Keratinocyte (primary cell): ENCODE measurements around the gene PLSCR4. TPM values are rescaled to one million over a fixed set of nuclear protein-coding genes. Genes with fewer than 3 reads are reported as not detected.

Experiments
- DNase-seq: peaks from one replicate; pipeline ENCODE4 v3.0.0-alpha.2; 2011; ENCODE audit warnings: low read depth, missing footprints, low spot score
- FAIRE-seq: peaks from 2 replicates; lab custom pipeline; 2011; peaks lifted over from hg19 to GRCh38; lab: Jason Lieb, UNC
- H2AFZ ChIP-seq: 2 replicates; pipeline ENCODE4 v1.6.0; 2012; ENCODE audit warnings: low read length, control low read depth, inconsistent platforms; ENCODE audit not compliant: control insufficient read depth
- H3K27ac ChIP-seq: 2 replicates; pipeline ENCODE4 v1.5.1; 2011; ENCODE audit warnings: low read length; ENCODE audit not compliant: control insufficient read depth, insufficient read depth
- H3K27me3 ChIP-seq: 3 replicates; pipeline ENCODE4 v1.6.0; 2011; ENCODE audit warnings: low read length; ENCODE audit not compliant: control insufficient read depth, insufficient read depth; ENCODE audit errors: extremely low read depth
- H3K36me3 ChIP-seq, 2 experiments: 2 replicates in 1 of 2; 3 replicates in 1 of 2; pipeline ENCODE4 v1.5.1; 2011; ENCODE audit warnings: low read length in 2 of 2, mild to moderate bottlenecking in 1 of 2; ENCODE audit not compliant: control insufficient read depth in 2 of 2, insufficient read depth in 2 of 2; ENCODE audit errors: extremely low read depth in 1 of 2
- H3K4me1 ChIP-seq: 3 replicates; pipeline ENCODE4 v1.5.1; 2011; ENCODE audit warnings: low read length; ENCODE audit not compliant: control insufficient read depth, insufficient read depth; ENCODE audit errors: extremely low read depth
- H3K4me2 ChIP-seq: 3 replicates; pipeline ENCODE4 v1.6.0; 2011; ENCODE audit warnings: low read depth, low read length; ENCODE audit not compliant: control insufficient read depth, insufficient read depth; ENCODE audit errors: extremely low read depth
- H3K4me3 ChIP-seq, 3 experiments: fragments of 200-600 bp in 1 of 3; sonication (generic) in 1 of 3; 2 replicates in 2 of 3; 3 replicates in 1 of 3; pipeline ENCODE4 v1.5.1; 2011 to 2016; ENCODE audit warnings: low read length in 3 of 3, mild to moderate bottlenecking in 3 of 3, control low read depth in 2 of 3, inconsistent platforms in 1 of 3, low read depth in 1 of 3, mixed read lengths in 1 of 3, mixed run types in 1 of 3, moderate library complexity in 1 of 3; ENCODE audit not compliant: control insufficient read depth in 2 of 3, insufficient read depth in 2 of 3; ENCODE audit errors: extremely low read depth in 1 of 3
- H3K79me2 ChIP-seq: 2 replicates; pipeline ENCODE4 v1.6.0; 2012; ENCODE audit warnings: low read length; ENCODE audit not compliant: control insufficient read depth, insufficient read depth
- H3K9ac ChIP-seq: 3 replicates; pipeline ENCODE4 v1.6.0; 2011; ENCODE audit warnings: low read length; ENCODE audit not compliant: control insufficient read depth, insufficient read depth; ENCODE audit errors: extremely low read depth
- H3K9me1 ChIP-seq: 3 replicates; pipeline ENCODE4 v1.6.0; 2011; ENCODE audit warnings: low read length; ENCODE audit not compliant: control insufficient read depth, insufficient read depth; ENCODE audit errors: extremely low read depth
- H3K9me3 ChIP-seq: 2 replicates; pipeline ENCODE4 v1.5.1; 2012; ENCODE audit warnings: low read depth, low read length; ENCODE audit not compliant: control insufficient read depth
- H4K20me1 ChIP-seq: 3 replicates; pipeline ENCODE4 v1.6.0; 2011; ENCODE audit warnings: low read length; ENCODE audit not compliant: control insufficient read depth, insufficient read depth; ENCODE audit errors: extremely low read depth
- CTCF ChIP-seq, 3 experiments: IDR thresholded peaks in 1 of 3; conservative IDR thresholded peaks in 1 of 3; optimal IDR thresholded peaks in 1 of 3; 2 replicates in 2 of 3; 3 replicates in 1 of 3; pipeline versions ENCODE3 to v1.5.1; 2011; ENCODE audit warnings: low read length in 3 of 3, mild to moderate bottlenecking in 3 of 3, moderate library complexity in 2 of 3, control low read depth in 1 of 3, inconsistent platforms in 1 of 3; ENCODE audit not compliant: insufficient read depth in 2 of 3; ENCODE audit errors: extremely low read depth in 1 of 3
- EZH2 ChIP-seq: IDR thresholded peaks from one replicate; pipeline ENCODE4 v1.6.1; 2012; ENCODE audit warnings: inconsistent platforms, mild to moderate bottlenecking, low read length, moderate library complexity
- dilution Hi-C: fragments of 300-500 bp; cut with MboI; formaldehyde crosslinking; loops from one replicate; pipeline ENCODE4 v1.7.0; 2020; ENCODE audit warnings: low sequenced_read_pairs; ENCODE audit not compliant: extremely low pct_ligation_motif_present
- polyA plus RNA-seq, 5 experiments: library from polyadenylated mRNA; depleted of rRNA in 3 of 5; stranded (reverse) in 3 of 5; stranded (forward) in 1 of 5; unstranded in 1 of 5; fragments of >200 nt; gene quantifications; 1 replicate in 1 of 5; 2 replicates in 3 of 5; 3 replicates in 1 of 5; pipeline versions ENCODE4 v1.2.1 to v1.2.3, GENCODE V29; 2011 to 2012; ENCODE audit warnings: missing spikeins in 2 of 5, low read depth in 1 of 5, low replicate concordance in 1 of 5

The PLSCR4 gene
- polyA plus RNA-seq, 1 donor (not counting 4 experiments of a cell fraction or from before 2014, with no cell fraction given): 1.5 TPM

GRCh38 chr3:146156095-146156494, 94.8 kb downstream of the PLSCR4 start:
- H3K27me3 ChIP-seq: no peaks in the 10 kb centered on the region
- no peak overlapping the region for H3K27ac ChIP-seq
- no peak overlapping the region for H3K4me2 ChIP-seq
- peaks cover 4% of the 10 kb centered on the region for H3K4me1 ChIP-seq
- H2AFZ ChIP-seq: no peak overlapping the region
- TF ChIP-seq CTCF (optimal IDR thresholded peaks at IDR 0.05 in 1 of 3, IDR thresholded peaks at IDR 0.05 in 1 of 3, conservative IDR thresholded peaks at IDR 0.05 in 1 of 3; ENCODE audit: extremely low read depth in 1 of 3, insufficient read depth in 2 of 3, low read length in 3 of 3) (no peak), EZH2 (no peak)
- H4K20me1 ChIP-seq: no peaks in the 10 kb centered on the region
- no peak for DNase-seq
- no peaks in the 10 kb centered on the region for H3K9me1 ChIP-seq
- H3K79me2 ChIP-seq: peaks cover 18% of the 10 kb centered on the region
- no peak for FAIRE-seq
- dilution Hi-C loops: no loop called here
- no peaks in the 10 kb centered on the region for H3K9me3 ChIP-seq
- no peaks in the 10 kb centered on the region for H3K36me3 ChIP-seq
- H3K9ac ChIP-seq: no peak overlapping the region
- H3K4me3 ChIP-seq: no peak overlapping the region

DNA sequence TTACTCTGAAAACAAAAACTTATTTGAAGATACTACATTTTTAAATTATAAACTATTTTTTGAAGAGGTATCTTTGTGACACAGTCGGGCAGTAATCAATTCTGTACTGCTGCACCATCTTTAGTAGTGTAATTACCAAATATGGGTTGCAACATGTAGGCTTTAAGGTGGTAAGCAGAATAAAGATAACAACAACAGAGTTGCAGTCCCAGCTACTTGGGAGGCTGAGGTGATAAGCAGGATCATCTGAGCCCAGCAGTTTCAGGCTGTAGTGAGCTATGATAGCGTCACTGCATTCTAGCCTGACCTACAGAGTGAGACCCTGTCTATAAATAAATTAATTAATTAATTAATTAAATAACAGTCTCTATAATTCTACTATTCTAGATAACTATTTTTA, 95.9 kb downstream of the PLSCR4 start:
- FAIRE-seq: no peak
- no peak for DNase-seq
- Histone ChIP-seq H3K36me3 (no peaks in the 10 kb centered on the region), H3K4me3 (no peak overlapping the region), H3K9ac (no peak overlapping the region), H3K9me1 (no peaks in the 10 kb centered on the region), H4K20me1 (no peaks in the 10 kb centered on the region), H3K4me1 (peaks cover 4% of the 10 kb centered on the region), H3K27ac (no peak overlapping the region), H3K79me2 (peaks cover 18% of the 10 kb centered on the region), H2AFZ (no peak overlapping the region), H3K4me2 (no peak overlapping the region), H3K27me3 (no peaks in the 10 kb centered on the region), H3K9me3 (no peaks in the 10 kb centered on the region)
- dilution Hi-C loops: no loop called here
- TF ChIP-seq EZH2 (no peak), CTCF (optimal IDR thresholded peaks at IDR 0.05 in 1 of 3, IDR thresholded peaks at IDR 0.05 in 1 of 3, conservative IDR thresholded peaks at IDR 0.05 in 1 of 3; ENCODE audit: extremely low read depth in 1 of 3, insufficient read depth in 2 of 3, low read length in 3 of 3) (no peak)
